Thoracic aorta (tissue), 2 donors: Measurements from ENCODE around the gene CBFB. TPM values are rescaled to one million over a fixed set of nuclear protein-coding genes. Genes with fewer than 3 reads are reported as not detected.

Experiments used
- ATAC-seq: fragments of 150-250 bp; one replicate; pipeline ENCODE4 v1.8.0; 2017; ENCODE audit warnings: low read depth; ENCODE audit not compliant: insufficient number of reproducible peaks, low FRiP score
- DNase-seq: peaks from one replicate; pipeline ENCODE4 v3.0.0-alpha.2; 2020; ENCODE audit warnings: low spot score
- H3K27ac ChIP-seq, 2 donors: fragments of 200-600 bp; sonication (generic); 1 replicate in 1 of 2; 2 replicates in 1 of 2; pipeline ENCODE4 v1.5.1; 2016; ENCODE audit warnings: mild to moderate bottlenecking in 2 of 2, moderate library complexity in 2 of 2
- H3K27me3 ChIP-seq: fragments of 200-600 bp; sonication (generic); replicated peaks from 2 replicates; pipeline ENCODE4 v1.6.0; 2016; ENCODE audit warnings: mild to moderate bottlenecking; ENCODE audit not compliant: insufficient read depth
- H3K36me3 ChIP-seq: fragments of 200-600 bp; sonication (generic); one replicate; pipeline ENCODE4 v1.5.1; 2016
- H3K4me1 ChIP-seq, 2 donors: fragments of 200-600 bp; sonication (generic); 1 replicate in 1 of 2; 2 replicates in 1 of 2; pipeline versions ENCODE4 v1.5.1 to v1.6.0; 2016; ENCODE audit warnings: low read depth in 2 of 2, mild to moderate bottlenecking in 1 of 2; ENCODE audit not compliant: control insufficient read depth in 1 of 2
- H3K4me3 ChIP-seq: fragments of 200-600 bp; sonication (generic); 2 replicates; pipeline ENCODE4 v1.5.1; 2016; ENCODE audit warnings: mild to moderate bottlenecking
- H3K9me3 ChIP-seq: fragments of 200-600 bp; sonication (generic); 2 replicates; pipeline ENCODE4 v1.5.1; 2016
- total RNA-seq, 2 donors: library from RNA; depleted of rRNA; stranded (reverse); fragments of >200 nt; gene quantifications; one replicate each; pipeline versions ENCODE4 v1.1.0 to v1.2.3, GENCODE V29; 2016
- TF ChIP-seq, protein P1 (sequence below): fragments of 200-600 bp; sonication (generic); IDR thresholded peaks from one replicate; pipeline ENCODE4 v1.5.1; 2019; ENCODE audit warnings: antibody characterized with exemption

The CBFB gene
- total RNA-seq, 2 donors from 2014 or later, result 28.3 to 79.7 TPM

DNA sequence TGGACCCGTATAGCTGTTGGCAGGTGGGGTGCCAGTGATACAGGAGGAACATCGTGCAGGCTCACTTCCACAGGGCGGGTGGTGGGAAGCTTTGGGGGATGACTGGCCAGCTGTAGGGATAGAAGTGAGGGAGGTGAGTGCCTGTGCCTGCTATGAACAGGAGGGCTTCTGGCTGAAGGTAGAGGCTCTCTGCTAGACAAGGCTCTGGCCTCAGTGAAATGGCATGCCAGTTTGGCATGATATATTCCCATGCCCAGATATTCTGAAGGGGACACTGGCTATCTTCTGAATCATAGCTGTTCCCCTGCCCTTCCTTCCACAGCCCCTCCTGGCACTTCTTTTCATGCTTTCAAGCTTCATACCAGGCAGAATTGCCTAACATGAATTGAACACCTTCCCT, 99.9 kb downstream of the CBFB start:
- Histone ChIP-seq H3K27ac (no peak overlapping the region), H3K36me3 (peaks cover 45% of the 10 kb centered on the region), H3K4me1 (no peaks in the 10 kb centered on the region), H3K4me3 (no peak overlapping the region), H3K9me3 (no peaks in the 10 kb centered on the region), H3K27me3 (no peaks in the 10 kb centered on the region)
- TF ChIP-seq, protein P1, sequence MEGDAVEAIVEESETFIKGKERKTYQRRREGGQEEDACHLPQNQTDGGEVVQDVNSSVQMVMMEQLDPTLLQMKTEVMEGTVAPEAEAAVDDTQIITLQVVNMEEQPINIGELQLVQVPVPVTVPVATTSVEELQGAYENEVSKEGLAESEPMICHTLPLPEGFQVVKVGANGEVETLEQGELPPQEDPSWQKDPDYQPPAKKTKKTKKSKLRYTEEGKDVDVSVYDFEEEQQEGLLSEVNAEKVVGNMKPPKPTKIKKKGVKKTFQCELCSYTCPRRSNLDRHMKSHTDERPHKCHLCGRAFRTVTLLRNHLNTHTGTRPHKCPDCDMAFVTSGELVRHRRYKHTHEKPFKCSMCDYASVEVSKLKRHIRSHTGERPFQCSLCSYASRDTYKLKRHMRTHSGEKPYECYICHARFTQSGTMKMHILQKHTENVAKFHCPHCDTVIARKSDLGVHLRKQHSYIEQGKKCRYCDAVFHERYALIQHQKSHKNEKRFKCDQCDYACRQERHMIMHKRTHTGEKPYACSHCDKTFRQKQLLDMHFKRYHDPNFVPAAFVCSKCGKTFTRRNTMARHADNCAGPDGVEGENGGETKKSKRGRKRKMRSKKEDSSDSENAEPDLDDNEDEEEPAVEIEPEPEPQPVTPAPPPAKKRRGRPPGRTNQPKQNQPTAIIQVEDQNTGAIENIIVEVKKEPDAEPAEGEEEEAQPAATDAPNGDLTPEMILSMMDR, result no peak
- no peak for DNase-seq
- no peak for ATAC-seq

DNA sequence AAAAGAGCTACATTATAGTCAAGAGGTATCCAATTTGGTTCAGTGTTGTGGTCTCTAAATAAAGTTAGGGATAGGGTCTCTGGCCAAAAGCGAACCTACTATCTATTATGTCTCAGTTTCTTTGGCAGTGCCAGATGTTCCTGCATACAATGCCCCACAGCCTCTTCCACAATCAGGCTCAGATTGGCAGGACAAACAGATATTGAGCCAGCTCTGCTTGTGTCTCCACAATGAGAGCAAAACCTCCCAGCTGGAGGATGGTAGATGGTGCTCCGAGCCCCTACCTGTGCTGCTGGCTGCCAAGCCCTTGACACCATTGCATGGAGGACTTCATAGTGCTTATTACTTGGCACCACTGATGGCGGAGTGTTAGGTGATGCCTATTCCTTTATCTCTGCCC, 100.5 kb downstream of the CBFB start:
- TF ChIP-seq, protein P1, result no peak
- no peaks in the 10 kb centered on the region for H3K27me3 ChIP-seq
- DNase-seq (no peak), ATAC-seq (no peak)
- H3K36me3 ChIP-seq, result peaks cover 51% of the 10 kb centered on the region
- H3K27ac ChIP-seq, result no peak overlapping the region
- H3K4me1 ChIP-seq, result no peaks in the 10 kb centered on the region
- H3K4me3 ChIP-seq, result no peak overlapping the region
- no peaks in the 10 kb centered on the region for H3K9me3 ChIP-seq

DNA sequence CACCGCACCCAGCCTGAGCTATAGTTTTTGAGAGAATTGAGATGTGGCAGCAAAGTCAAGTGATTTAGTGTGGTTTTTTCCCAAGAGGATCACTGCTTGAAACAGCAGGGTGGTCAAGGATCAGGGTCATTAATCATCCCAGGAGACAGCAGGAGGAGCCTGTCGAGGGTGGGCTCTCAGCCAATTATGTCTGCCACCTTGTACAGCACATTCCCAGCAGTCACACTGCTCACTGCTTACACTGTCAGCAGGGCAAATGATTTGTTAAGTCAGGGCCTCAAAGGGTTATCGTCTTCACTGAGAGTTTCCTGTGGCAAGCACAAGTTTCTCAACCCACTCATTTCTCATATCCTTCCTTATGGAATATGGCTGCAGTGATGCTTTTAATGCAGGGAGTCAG, 108.7 kb downstream of the CBFB start:
- no peaks in the 10 kb centered on the region for H3K4me1 ChIP-seq
- TF ChIP-seq, protein P1, result no peak
- DNase-seq, result no peak
- no peaks in the 10 kb centered on the region for H3K27me3 ChIP-seq
- ATAC-seq, result no peak
- H3K9me3 ChIP-seq, result no peaks in the 10 kb centered on the region
- H3K36me3 ChIP-seq, result peaks cover 84% of the 10 kb centered on the region
- H3K4me3 ChIP-seq, result no peak overlapping the region
- no peak overlapping the region for H3K27ac ChIP-seq

DNA sequence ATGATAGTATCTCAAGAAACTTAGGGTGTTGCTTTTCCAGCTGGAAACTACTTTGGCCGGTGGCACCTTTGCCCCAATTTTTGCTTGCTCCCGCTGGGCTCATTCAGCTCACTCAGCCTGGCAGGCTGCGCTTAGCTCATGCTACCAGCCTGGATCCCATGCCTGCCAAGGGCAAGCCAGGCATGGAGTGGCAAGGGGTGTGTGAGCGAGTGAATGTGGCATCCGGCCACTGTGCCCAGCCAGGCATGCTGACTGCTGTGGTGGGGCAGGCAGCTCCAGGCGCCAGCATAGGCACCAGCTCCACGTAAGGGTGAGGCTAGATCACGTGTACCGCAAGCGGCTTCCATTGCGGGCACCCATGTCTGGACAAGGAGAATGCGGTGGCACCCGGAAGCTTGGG, 112.4 kb downstream of the CBFB start:
- H3K27me3 ChIP-seq, result no peaks in the 10 kb centered on the region
- H3K27ac ChIP-seq, result no peak overlapping the region
- no peak for ATAC-seq
- no peaks in the 10 kb centered on the region for H3K4me1 ChIP-seq
- H3K4me3 ChIP-seq, result no peak overlapping the region
- H3K9me3 ChIP-seq, result no peaks in the 10 kb centered on the region
- DNase-seq, result no peak
- TF ChIP-seq, protein P1, result no peak
- peaks cover 83% of the 10 kb centered on the region for H3K36me3 ChIP-seq

DNA sequence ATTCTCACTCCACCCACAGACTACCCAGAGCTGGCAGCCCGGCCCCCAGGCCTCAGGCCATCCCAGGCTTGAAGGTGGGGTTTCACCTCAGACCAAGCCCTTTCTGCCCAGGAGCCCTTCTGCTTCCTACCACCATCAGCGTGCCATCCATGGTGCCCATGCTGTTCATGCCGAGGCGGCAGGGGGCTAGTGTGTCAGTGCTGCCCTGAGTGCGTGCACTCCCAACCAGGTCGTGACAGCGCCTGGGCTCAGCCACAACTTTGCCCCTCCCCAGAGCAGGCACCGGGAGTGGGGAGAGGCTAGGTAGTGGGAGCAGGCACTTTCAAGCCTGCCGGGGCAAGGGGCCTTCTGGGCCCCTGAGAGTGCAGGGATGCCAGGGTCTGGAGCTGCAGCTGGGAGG, 113.4 kb downstream of the CBFB start:
- Histone ChIP-seq H3K9me3 (no peaks in the 10 kb centered on the region), H3K27ac (no peak overlapping the region), H3K4me1 (no peaks in the 10 kb centered on the region), H3K27me3 (no peaks in the 10 kb centered on the region), H3K4me3 (no peak overlapping the region), H3K36me3 (peaks cover 75% of the 10 kb centered on the region)
- TF ChIP-seq, protein P1, result no peak
- no peak for ATAC-seq
- DNase-seq, result no peak
